ENCODE data around the gene PROKR1. TPM values are rescaled to one million over a fixed set of nuclear protein-coding genes. Genes with fewer than 3 reads are reported as not detected.

Gene PROKR1
- total and polyA plus RNA-seq, 2 donors, result 0.06 to 0.69 TPM

GRCh38 chr2:68627615-68628014 is 15.8 kb upstream of the PROKR1 start:
- H3K27ac ChIP-seq (ENCODE audit: low read depth), result no peak overlapping the region
- no peaks in the 10 kb centered on the region for H3K36me3 ChIP-seq (ENCODE audit: insufficient read depth)
- WGBS, result 90% methylated on average over 3 of the region's 3 CpGs
- no peak overlapping the region for H3K4me3 ChIP-seq (ENCODE audit: low read depth, low read length)
- no peak for DNase-seq (ENCODE audit: extremely low spot score)
- H3K4me1 ChIP-seq (ENCODE audit: insufficient read depth), result no peaks in the 10 kb centered on the region

- Histone ChIP-seq H3K27ac (ENCODE audit: low read depth) (no peak overlapping the region), H3K36me3 (ENCODE audit: insufficient read depth) (no peaks in the 10 kb centered on the region), H3K4me1 (ENCODE audit: insufficient read depth) (no peaks in the 10 kb centered on the region), H3K4me3 (ENCODE audit: low read depth, low read length) (no peak overlapping the region)
- 54% methylated on average over 3 of the region's 3 CpGs for WGBS
- no peak for DNase-seq (ENCODE audit: extremely low spot score)
Measured at GRCh38 chr2:68632021-68632420, 11.4 kb upstream of the PROKR1 start.

GRCh38 chr2:68637047-68637446 is 6.3 kb upstream of the PROKR1 start:
- Histone ChIP-seq H3K36me3 (ENCODE audit: insufficient read depth) (no peaks in the 10 kb centered on the region), H3K27ac (ENCODE audit: low read depth) (no peak overlapping the region), H3K4me1 (ENCODE audit: insufficient read depth) (no peaks in the 10 kb centered on the region), H3K4me3 (ENCODE audit: low read depth, low read length) (no peak overlapping the region)
- WGBS, result 37% methylated on average over 3 of the region's 3 CpGs
- no peak for DNase-seq (ENCODE audit: extremely low spot score)

- Histone ChIP-seq H3K36me3 (ENCODE audit: insufficient read depth) (no peaks in the 10 kb centered on the region), H3K4me3 (ENCODE audit: low read depth, low read length) (peak overlapping the region; percentile 37), H3K4me1 (ENCODE audit: insufficient read depth) (no peaks in the 10 kb centered on the region), H3K27ac (ENCODE audit: low read depth) (no peak overlapping the region)
- DNase-seq (ENCODE audit: extremely low spot score), result no peak
- WGBS, result 16% methylated on average over 17 of the region's 17 CpGs
Measured at GRCh38 chr2:68643874-68644485, 601 bp downstream of the PROKR1 start.

- H3K4me1 ChIP-seq (ENCODE audit: insufficient read depth), result no peaks in the 10 kb centered on the region
- H3K4me3 ChIP-seq (ENCODE audit: low read depth, low read length), result no peak overlapping the region
- no peak for DNase-seq (ENCODE audit: extremely low spot score)
- no peaks in the 10 kb centered on the region for H3K36me3 ChIP-seq (ENCODE audit: insufficient read depth)
- no peak overlapping the region for H3K27ac ChIP-seq (ENCODE audit: low read depth)
Measured at GRCh38 chr2:68645523-68645922, 2.1 kb downstream of the PROKR1 start.

GRCh38 chr2:68646303-68646702 is 2.9 kb downstream of the PROKR1 start:
- Histone ChIP-seq H3K36me3 (ENCODE audit: insufficient read depth) (no peaks in the 10 kb centered on the region), H3K27ac (ENCODE audit: low read depth) (no peak overlapping the region), H3K4me1 (ENCODE audit: insufficient read depth) (no peaks in the 10 kb centered on the region), H3K4me3 (ENCODE audit: low read depth, low read length) (no peak overlapping the region)
- DNase-seq (ENCODE audit: extremely low spot score), result no peak
- WGBS, result 95% methylated on average over 3 of the region's 3 CpGs

GRCh38 chr2:68650645-68651044 is 7.3 kb downstream of the PROKR1 start:
- Histone ChIP-seq H3K36me3 (ENCODE audit: insufficient read depth) (no peaks in the 10 kb centered on the region), H3K4me1 (ENCODE audit: insufficient read depth) (no peaks in the 10 kb centered on the region), H3K4me3 (ENCODE audit: low read depth, low read length) (no peak overlapping the region), H3K27ac (ENCODE audit: low read depth) (no peak overlapping the region)
- no peak for DNase-seq (ENCODE audit: extremely low spot score)
- 92% methylated on average over 1 of the region's 1 CpG for WGBS

- Histone ChIP-seq H3K4me3 (ENCODE audit: low read depth, low read length) (no peak overlapping the region), H3K27ac (ENCODE audit: low read depth) (no peak overlapping the region), H3K4me1 (ENCODE audit: insufficient read depth) (no peaks in the 10 kb centered on the region), H3K36me3 (ENCODE audit: insufficient read depth) (no peaks in the 10 kb centered on the region)
- DNase-seq (ENCODE audit: extremely low spot score), result no peak
- WGBS, result 83% methylated on average over 9 of the region's 9 CpGs
Measured at GRCh38 chr2:68653034-68653433, 9.7 kb downstream of the PROKR1 start.

- Histone ChIP-seq H3K36me3 (ENCODE audit: insufficient read depth) (no peaks in the 10 kb centered on the region), H3K4me3 (ENCODE audit: low read depth, low read length) (no peak overlapping the region), H3K27ac (ENCODE audit: low read depth) (no peak overlapping the region), H3K4me1 (ENCODE audit: insufficient read depth) (no peaks in the 10 kb centered on the region)
- no peak for DNase-seq (ENCODE audit: extremely low spot score)
- WGBS, result 22% methylated on average over 10 of the region's 10 CpGs
Measured at GRCh38 chr2:68653538-68653982, 10.2 kb downstream of the PROKR1 start.

GRCh38 chr2:68658266-68658665 is 14.9 kb downstream of the PROKR1 start:
- H3K27ac ChIP-seq (ENCODE audit: low read depth), result no peak overlapping the region
- H3K36me3 ChIP-seq (ENCODE audit: insufficient read depth), result no peaks in the 10 kb centered on the region
- no peak for DNase-seq (ENCODE audit: extremely low spot score)
- WGBS, result 22% methylated on average over 6 of the region's 6 CpGs
- H3K4me1 ChIP-seq (ENCODE audit: insufficient read depth), result no peaks in the 10 kb centered on the region
- H3K4me3 ChIP-seq (ENCODE audit: low read depth, low read length), result no peak overlapping the region

- no peak for DNase-seq (ENCODE audit: extremely low spot score)
- Histone ChIP-seq H3K27ac (ENCODE audit: low read depth) (no peak overlapping the region), H3K4me1 (ENCODE audit: insufficient read depth) (no peaks in the 10 kb centered on the region), H3K4me3 (ENCODE audit: low read depth, low read length) (no peak overlapping the region), H3K36me3 (ENCODE audit: insufficient read depth) (no peaks in the 10 kb centered on the region)
Measured at GRCh38 chr2:68659081-68659480, 15.7 kb downstream of the PROKR1 start.

- no peak for DNase-seq (ENCODE audit: extremely low spot score)
- Histone ChIP-seq H3K4me1 (ENCODE audit: insufficient read depth) (no peaks in the 10 kb centered on the region), H3K36me3 (ENCODE audit: insufficient read depth) (no peaks in the 10 kb centered on the region), H3K27ac (ENCODE audit: low read depth) (no peak overlapping the region), H3K4me3 (ENCODE audit: low read depth, low read length) (no peak overlapping the region)
- 68% methylated on average over 3 of the region's 3 CpGs for WGBS
Measured at GRCh38 chr2:68660658-68661057, 17.3 kb downstream of the PROKR1 start.

- WGBS, result 68% methylated on average over 2 of the region's 2 CpGs
- Histone ChIP-seq H3K4me1 (ENCODE audit: insufficient read depth) (no peaks in the 10 kb centered on the region), H3K4me3 (ENCODE audit: low read depth, low read length) (no peak overlapping the region), H3K36me3 (ENCODE audit: insufficient read depth) (no peaks in the 10 kb centered on the region), H3K27ac (ENCODE audit: low read depth) (no peak overlapping the region)
- no peak for DNase-seq (ENCODE audit: extremely low spot score)
Measured at GRCh38 chr2:68662466-68662865, 19.1 kb downstream of the PROKR1 start.

- no peak for DNase-seq (ENCODE audit: extremely low spot score)
- H3K4me3 ChIP-seq (ENCODE audit: low read depth, low read length), result no peak overlapping the region
- H3K27ac ChIP-seq (ENCODE audit: low read depth), result no peak overlapping the region
- no peaks in the 10 kb centered on the region for H3K36me3 ChIP-seq (ENCODE audit: insufficient read depth)
- H3K4me1 ChIP-seq (ENCODE audit: insufficient read depth), result no peaks in the 10 kb centered on the region
- 90% methylated on average over 7 of the region's 7 CpGs for WGBS
Measured at GRCh38 chr2:68663371-68664156, 20.2 kb downstream of the PROKR1 start.
